Neural cell (in vitro differentiated cells): Measurements from ENCODE around the gene ITPK1. TPM values are rescaled to one million over a fixed set of nuclear protein-coding genes. Genes with fewer than 3 reads are reported as not detected.

Experiments used
- H2AFZ ChIP-seq: fragments of 200-600, 300-800 bp; sonication (generic), shearing (Covaris generic); 2 replicates; pipeline ENCODE4 v1.6.0; 2014; ENCODE audit warnings: low read depth, mild to moderate bottlenecking, antibody characterized with exemption, low read length, moderate library complexity
- H3F3A ChIP-seq: fragments of 200-600 bp; shearing (Covaris generic); 2 replicates; pipeline ENCODE4 v1.6.1; 2016; ENCODE audit warnings: mild to moderate bottlenecking, moderate library complexity, mixed read lengths, antibody characterized with exemption, low read length; ENCODE audit not compliant: insufficient read depth, poor library complexity, severe bottlenecking
- H3K27ac ChIP-seq: fragments of 200-600, 300-800 bp; sonication (generic), shearing (Covaris generic); 2 replicates; pipeline ENCODE4 v1.5.1; 2014; ENCODE audit warnings: mild to moderate bottlenecking, low read length, moderate library complexity
- H3K27me3 ChIP-seq: fragments of 300-800, 200-600 bp; sonication (generic), shearing (Covaris generic); 2 replicates; pipeline ENCODE4 v1.6.0; 2014; ENCODE audit warnings: mild to moderate bottlenecking, low read depth, low read length, moderate library complexity; ENCODE audit not compliant: insufficient read depth
- H3K36me3 ChIP-seq: fragments of 300-800, 200-600 bp; sonication (generic), shearing (Covaris generic); 2 replicates; pipeline ENCODE4 v1.5.1; 2014; ENCODE audit warnings: mild to moderate bottlenecking, antibody characterized with exemption, low read length, moderate library complexity; ENCODE audit not compliant: insufficient read depth
- H3K4me2 ChIP-seq: fragments of 300-800, 200-600 bp; sonication (generic), shearing (Covaris generic); 2 replicates; pipeline ENCODE4 v1.6.0; 2014; ENCODE audit warnings: mild to moderate bottlenecking, low read length
- H3K4me3 ChIP-seq: fragments of 300-800, 200-600 bp; sonication (generic), shearing (Covaris generic); 2 replicates; pipeline ENCODE4 v1.5.1; 2014; ENCODE audit warnings: mild to moderate bottlenecking, low read length, moderate library complexity
- H3K79me2 ChIP-seq: fragments of 200-600 bp; shearing (Covaris generic); replicated peaks from 2 replicates; pipeline ENCODE4 v1.6.0; 2014; ENCODE audit warnings: mild to moderate bottlenecking, low read length, moderate library complexity; ENCODE audit not compliant: insufficient read depth
- H3K9ac ChIP-seq: fragments of 300-800, 200-600 bp; sonication (generic), shearing (Covaris generic); 2 replicates; pipeline ENCODE4 v1.6.1; 2016; ENCODE audit warnings: mild to moderate bottlenecking, low read length, mixed read lengths
- H3K9me2 ChIP-seq: fragments of 200-600 bp; shearing (Covaris generic); 2 replicates; pipeline ENCODE4 v1.6.1; 2016; ENCODE audit warnings: mild to moderate bottlenecking, low read length, mixed read lengths; ENCODE audit not compliant: insufficient read depth
- H3K9me3 ChIP-seq: fragments of 200-600, 300-800 bp; sonication (generic), shearing (Covaris generic); 2 replicates; pipeline ENCODE4 v1.6.1; 2016; ENCODE audit warnings: mild to moderate bottlenecking, mixed run types, low read length, moderate library complexity, mixed read lengths
- H4K20me1 ChIP-seq: fragments of 200-600 bp; shearing (Covaris generic); 2 replicates; pipeline ENCODE4 v1.6.1; 2016; ENCODE audit warnings: mild to moderate bottlenecking, mixed run types; ENCODE audit not compliant: insufficient read depth
- EP300 ChIP-seq: fragments of 450-650 bp; conservative IDR thresholded peaks from 2 replicates; pipeline ENCODE4 v1.6.1; 2014; ENCODE audit warnings: antibody characterized with exemption, mild to moderate bottlenecking, moderate library complexity; ENCODE audit not compliant: poor library complexity, severe bottlenecking
- EZH2 ChIP-seq: fragments of 200-600, 300-800 bp; shearing (Covaris generic), sonication (generic); IDR thresholded peaks from 2 replicates; pipeline ENCODE4 v1.6.1; 2014; ENCODE audit warnings: antibody characterized with exemption, low read length, borderline replicate concordance, mild to moderate bottlenecking; ENCODE audit not compliant: insufficient read depth, poor library complexity, severe bottlenecking
- MXI1 ChIP-seq: fragments of 450-650 bp; conservative IDR thresholded peaks from 2 replicates; pipeline ENCODE4 v1.6.1; 2014; ENCODE audit warnings: antibody characterized with exemption, mild to moderate bottlenecking; ENCODE audit not compliant: poor library complexity, severe bottlenecking
- POLR2AphosphoS5 ChIP-seq: IDR thresholded peaks from 2 replicates; pipeline ENCODE4 v1.6.1; 2012
- RAD21 ChIP-seq: fragments of 450-650 bp; conservative IDR thresholded peaks from 2 replicates; pipeline ENCODE4 v1.6.1; 2014; ENCODE audit warnings: antibody characterized with exemption, mild to moderate bottlenecking, moderate library complexity
- SMC3 ChIP-seq: fragments of 450-650 bp; conservative IDR thresholded peaks from 2 replicates; pipeline ENCODE4 v1.6.1; 2014; ENCODE audit warnings: antibody characterized with exemption, mild to moderate bottlenecking, moderate library complexity; ENCODE audit not compliant: poor library complexity
- TAF1 ChIP-seq: IDR thresholded peaks from 2 replicates; pipeline ENCODE4 v1.6.1; 2012; ENCODE audit warnings: low read depth
- polyA plus RNA-seq: library from polyadenylated mRNA; depleted of rRNA; stranded (reverse); fragments of >200 nt; gene quantifications from 2 replicates; pipeline ENCODE4 v1.2.3, GENCODE V29; 2014
- TF ChIP-seq, protein P1 (sequence below): IDR thresholded peaks from 2 replicates; pipeline ENCODE4 v1.6.1; 2012; ENCODE audit warnings: borderline replicate concordance
- TF ChIP-seq, protein P2 (sequence below): fragments of 450-650 bp; IDR thresholded peaks from 2 replicates; pipeline ENCODE4 v1.5.1; 2014; ENCODE audit warnings: antibody characterized with exemption, mild to moderate bottlenecking, moderate library complexity; ENCODE audit not compliant: poor library complexity, severe bottlenecking

ITPK1 gene
- polyA plus RNA-seq, 1 donor from 2014 or later, result 65.0 TPM

DNA sequence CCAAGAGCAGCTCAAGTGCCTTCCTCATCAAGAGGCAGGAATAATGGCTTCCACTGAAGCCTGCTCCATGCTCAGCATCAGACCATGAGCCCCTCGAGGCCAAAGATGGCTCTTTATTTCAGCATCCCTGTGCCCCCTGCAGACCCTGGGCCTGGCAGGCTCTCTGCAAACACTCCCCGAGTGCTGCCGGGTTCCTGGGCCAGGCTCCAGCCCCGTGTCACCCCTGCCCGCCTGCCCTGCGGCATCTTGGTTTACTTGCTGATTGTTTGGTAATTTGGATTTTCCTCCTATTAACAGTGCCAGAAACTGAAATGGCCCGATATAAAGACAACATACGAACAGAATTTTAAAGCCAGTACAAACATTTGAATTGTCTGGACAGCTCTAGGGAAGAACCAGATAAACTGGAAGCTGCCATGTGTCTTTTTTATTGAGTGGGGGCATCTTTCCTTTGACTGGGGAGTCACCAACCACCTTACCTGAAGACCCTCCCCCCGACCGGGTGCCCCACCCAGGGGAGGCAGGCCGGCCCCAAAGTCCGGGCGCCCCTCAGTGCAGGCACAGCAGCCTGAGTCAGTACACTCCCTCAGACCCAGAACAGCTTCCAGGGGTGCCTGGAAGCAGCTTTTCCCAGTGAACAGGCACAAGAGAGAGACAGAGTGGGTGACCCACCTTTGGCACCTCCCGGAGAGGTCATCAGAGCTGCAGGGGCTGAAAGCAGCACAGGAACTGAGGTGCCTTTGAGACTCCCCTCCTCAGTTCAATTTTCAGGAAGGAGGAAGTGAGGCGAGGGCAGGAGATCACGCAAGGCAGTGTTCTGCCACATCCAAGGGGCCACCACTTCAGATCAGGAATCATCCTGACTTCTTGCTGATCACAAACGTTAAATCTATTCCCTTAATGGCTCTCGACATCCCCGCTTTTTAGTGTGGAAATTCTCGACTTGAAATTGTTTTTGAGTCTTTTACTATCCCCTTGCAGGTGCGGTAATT is 30.6 kb downstream of the ITPK1 start:
- Histone ChIP-seq H3K4me3 (no peak overlapping the region), H3K27ac (no peak overlapping the region), H3K36me3 (no peaks in the 10 kb centered on the region), H3K27me3 (no peaks in the 10 kb centered on the region), H3K9ac (no peak overlapping the region), H3K9me3 (no peaks in the 10 kb centered on the region), H3K9me2 (no peaks in the 10 kb centered on the region), H4K20me1 (no peaks in the 10 kb centered on the region), H3K79me2 (no peaks in the 10 kb centered on the region), H3F3A (no peaks in the 10 kb centered on the region), H3K4me2 (no peak overlapping the region), H2AFZ (no peak overlapping the region)
- no peak for TF ChIP-seq EZH2
- TF ChIP-seq, protein P1, sequence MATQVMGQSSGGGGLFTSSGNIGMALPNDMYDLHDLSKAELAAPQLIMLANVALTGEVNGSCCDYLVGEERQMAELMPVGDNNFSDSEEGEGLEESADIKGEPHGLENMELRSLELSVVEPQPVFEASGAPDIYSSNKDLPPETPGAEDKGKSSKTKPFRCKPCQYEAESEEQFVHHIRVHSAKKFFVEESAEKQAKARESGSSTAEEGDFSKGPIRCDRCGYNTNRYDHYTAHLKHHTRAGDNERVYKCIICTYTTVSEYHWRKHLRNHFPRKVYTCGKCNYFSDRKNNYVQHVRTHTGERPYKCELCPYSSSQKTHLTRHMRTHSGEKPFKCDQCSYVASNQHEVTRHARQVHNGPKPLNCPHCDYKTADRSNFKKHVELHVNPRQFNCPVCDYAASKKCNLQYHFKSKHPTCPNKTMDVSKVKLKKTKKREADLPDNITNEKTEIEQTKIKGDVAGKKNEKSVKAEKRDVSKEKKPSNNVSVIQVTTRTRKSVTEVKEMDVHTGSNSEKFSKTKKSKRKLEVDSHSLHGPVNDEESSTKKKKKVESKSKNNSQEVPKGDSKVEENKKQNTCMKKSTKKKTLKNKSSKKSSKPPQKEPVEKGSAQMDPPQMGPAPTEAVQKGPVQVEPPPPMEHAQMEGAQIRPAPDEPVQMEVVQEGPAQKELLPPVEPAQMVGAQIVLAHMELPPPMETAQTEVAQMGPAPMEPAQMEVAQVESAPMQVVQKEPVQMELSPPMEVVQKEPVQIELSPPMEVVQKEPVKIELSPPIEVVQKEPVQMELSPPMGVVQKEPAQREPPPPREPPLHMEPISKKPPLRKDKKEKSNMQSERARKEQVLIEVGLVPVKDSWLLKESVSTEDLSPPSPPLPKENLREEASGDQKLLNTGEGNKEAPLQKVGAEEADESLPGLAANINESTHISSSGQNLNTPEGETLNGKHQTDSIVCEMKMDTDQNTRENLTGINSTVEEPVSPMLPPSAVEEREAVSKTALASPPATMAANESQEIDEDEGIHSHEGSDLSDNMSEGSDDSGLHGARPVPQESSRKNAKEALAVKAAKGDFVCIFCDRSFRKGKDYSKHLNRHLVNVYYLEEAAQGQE, result no peak
- TF ChIP-seq MXI1, result no peak
- TF ChIP-seq, protein P2, sequence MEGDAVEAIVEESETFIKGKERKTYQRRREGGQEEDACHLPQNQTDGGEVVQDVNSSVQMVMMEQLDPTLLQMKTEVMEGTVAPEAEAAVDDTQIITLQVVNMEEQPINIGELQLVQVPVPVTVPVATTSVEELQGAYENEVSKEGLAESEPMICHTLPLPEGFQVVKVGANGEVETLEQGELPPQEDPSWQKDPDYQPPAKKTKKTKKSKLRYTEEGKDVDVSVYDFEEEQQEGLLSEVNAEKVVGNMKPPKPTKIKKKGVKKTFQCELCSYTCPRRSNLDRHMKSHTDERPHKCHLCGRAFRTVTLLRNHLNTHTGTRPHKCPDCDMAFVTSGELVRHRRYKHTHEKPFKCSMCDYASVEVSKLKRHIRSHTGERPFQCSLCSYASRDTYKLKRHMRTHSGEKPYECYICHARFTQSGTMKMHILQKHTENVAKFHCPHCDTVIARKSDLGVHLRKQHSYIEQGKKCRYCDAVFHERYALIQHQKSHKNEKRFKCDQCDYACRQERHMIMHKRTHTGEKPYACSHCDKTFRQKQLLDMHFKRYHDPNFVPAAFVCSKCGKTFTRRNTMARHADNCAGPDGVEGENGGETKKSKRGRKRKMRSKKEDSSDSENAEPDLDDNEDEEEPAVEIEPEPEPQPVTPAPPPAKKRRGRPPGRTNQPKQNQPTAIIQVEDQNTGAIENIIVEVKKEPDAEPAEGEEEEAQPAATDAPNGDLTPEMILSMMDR, result no peak
- TF ChIP-seq RAD21, result no peak
- no peak for TF ChIP-seq POLR2AphosphoS5
- TF ChIP-seq TAF1, result no peak
- no peak for TF ChIP-seq SMC3
- no peak for TF ChIP-seq EP300

DNA sequence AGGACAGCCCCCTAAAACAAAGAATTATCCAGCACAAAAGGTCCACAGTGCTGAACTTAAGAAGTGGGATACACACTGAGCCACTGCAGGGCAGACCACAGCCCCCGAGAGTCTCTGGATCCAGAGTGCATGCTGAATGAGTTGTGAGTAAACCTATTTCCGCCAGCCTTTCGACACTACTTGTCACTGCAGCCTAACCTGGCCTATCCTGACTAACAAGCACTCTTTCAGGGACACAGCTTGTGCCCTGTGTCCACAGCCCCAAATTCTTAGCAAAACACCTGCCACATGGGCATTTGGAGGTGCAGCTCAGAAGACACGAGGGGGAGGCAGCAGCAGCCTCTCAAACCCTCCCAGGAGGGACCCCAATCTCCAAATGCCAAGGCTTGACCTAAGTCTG is 31.3 kb downstream of the ITPK1 start:
- no peaks in the 10 kb centered on the region for H3K36me3 ChIP-seq
- H3K4me3 ChIP-seq, result no peak overlapping the region
- H3K4me2 ChIP-seq, result no peak overlapping the region
- no peaks in the 10 kb centered on the region for H3F3A ChIP-seq
- TF ChIP-seq EZH2 (no peak), POLR2AphosphoS5 (no peak), TAF1 (no peak), SMC3 (no peak), RAD21 (no peak), EP300 (no peak), MXI1 (no peak)
- TF ChIP-seq, protein P1, result no peak
- TF ChIP-seq, protein P2, result no peak
- H3K27ac ChIP-seq, result no peak overlapping the region
- no peaks in the 10 kb centered on the region for H3K9me2 ChIP-seq
- H3K27me3 ChIP-seq, result no peaks in the 10 kb centered on the region
- no peak overlapping the region for H3K9ac ChIP-seq
- H3K9me3 ChIP-seq, result no peaks in the 10 kb centered on the region
- no peaks in the 10 kb centered on the region for H4K20me1 ChIP-seq
- no peaks in the 10 kb centered on the region for H3K79me2 ChIP-seq
- H2AFZ ChIP-seq, result no peak overlapping the region
